Adrenal gland (tissue), 12 donors: ENCODE data around the gene LHFPL4. TPM values are rescaled to one million over a fixed set of nuclear protein-coding genes. Genes with fewer than 3 reads are reported as not detected.
"Not testable (repeated sequence)": the region's sequence is repeated elsewhere in the genome, so short reads cannot be mapped to it uniquely, and the experiment has no call there.

Experiments used
- DNase-seq, 7 donors: peaks; one replicate each; pipeline ENCODE4 v3.0.0-alpha.2; 2019 to 2020
- H3K27ac ChIP-seq, 5 donors: fragments of 200-600 bp; sonication (generic) in 4 of 5; 1 replicate in 3 of 5; 2 replicates in 2 of 5; pipeline versions ENCODE4 v1.5.1 to v1.8.0; 2016 to 2020; ENCODE audit warnings: mild to moderate bottlenecking in 1 of 5
- H3K27me3 ChIP-seq: fragments of 200-600 bp; 2 replicates; pipeline ENCODE4 v1.8.0; 2021
- H3K36me3 ChIP-seq, 2 donors: fragments of 200-600 bp; replicated peaks in 1 of 2; 1 replicate in 1 of 2; 2 replicates in 1 of 2; pipeline versions ENCODE4 v1.5.1 to v1.8.0; 2018 to 2022
- H3K4me1 ChIP-seq, 2 donors: fragments of 200-600 bp; replicated peaks in 1 of 2; 1 replicate in 1 of 2; 2 replicates in 1 of 2; pipeline versions ENCODE4 v1.5.1 to v1.8.0; 2018 to 2021
- H3K4me3 ChIP-seq, 4 donors: fragments of 200-600 bp; sonication (generic) in 3 of 4; one replicate each; pipeline ENCODE4 v1.5.1; 2016 to 2018
- H3K9me3 ChIP-seq, 3 donors: fragments of 200-600 bp; sonication (generic) in 1 of 3; replicated peaks in 1 of 3; 1 replicate in 2 of 3; 2 replicates in 1 of 3; pipeline versions ENCODE4 v1.5.1 to v1.8.0; 2016 to 2021
- CTCF ChIP-seq, 6 experiments: fragments of 450-650 bp in 4 of 6; fragments of 200-600 bp in 2 of 6; sonication (generic) in 1 of 6; IDR thresholded peaks; 1 replicate in 5 of 6; 2 replicates in 1 of 6; pipeline versions ENCODE4 v1.5.1 to v1.8.0; 2016 to 2021; ENCODE audit warnings: antibody characterized with exemption in 6 of 6, mild to moderate bottlenecking in 2 of 6, moderate library complexity in 1 of 6
- POLR2A ChIP-seq, 2 donors: fragments of 450-650 bp; IDR thresholded peaks; one replicate each; pipeline ENCODE4 v1.6.1; 2017; ENCODE audit warnings: antibody characterized with exemption in 2 of 2, mild to moderate bottlenecking in 2 of 2, moderate library complexity in 1 of 2
- WGBS, 4 donors: extraction: QIAGEN DNeasy Blood & Tissue Kit in 2 of 4; methylation state at CpG; one replicate each; pipeline versions ENCODE4 v1.1.5 to v1.1.7; 2013 to 2017; 5-methylcytosine and 5-hydroxymethylcytosine counted together
- intact Hi-C, 2 donors: fragments of 100-400 bp; cut with DNase I; formaldehyde crosslinking; loops; one replicate each; pipeline versions ENCODE4 v1.14.1 to v1.15.0; 2022 to 2023
- polyA plus RNA-seq, 3 donors: library from polyadenylated mRNA; stranded (reverse); fragments of 200-250 nt in 2 of 3; fragments of 350-450 nt in 1 of 3; fragmentation: Illumina TruSeq in 1 of 3; extraction: RNeasy Lipid Tissue Mini Kit (QIAGEN cat#74804) in 1 of 3; gene quantifications; one replicate each; pipeline ENCODE4 v1.2.3, GENCODE V29; 2013 to 2014
- total RNA-seq, 9 donors: library from RNA; depleted of rRNA in 4 of 9; stranded (reverse); fragments of >200 nt in 4 of 9; fragments of 120-200 nt in 1 of 9; fragmentation: NEBNext Ultra II Directional in 1 of 9; extraction: Animal tissue kit (Norgen Biotek cat#: 25700) in 1 of 9; gene quantifications; one replicate each; pipeline versions ENCODE4 v1.1.0 to v1.2.4, GENCODE V29; 2013 to 2023
- donor health status: healthy with polysubstance abuse.
- donor health status: Bipolar disorder and iron deficiency.
- donor health status: DM: yes; HTN: yes; CAD: no.
- donor health status: DM: no; HTN: no; CAD: no.
- donor health status: DM: no; HTN: no; CAD: no.
- donor health status: DM: yes; HTN: yes; CAD: no.

LHFPL4 gene
- total and polyA plus RNA-seq, 12 donors = 0.04 to 3.5 (median 0.99) TPM; not detected in 2

- TF ChIP-seq CTCF (IDR thresholded peaks at IDR 0.05) = no peak
- TF ChIP-seq POLR2A (IDR thresholded peaks at IDR 0.05) = no peak
- Histone ChIP-seq H3K27ac (no peak overlapping the region), H3K4me3 (no peak overlapping the region), H3K27me3 (no peaks in the 10 kb centered on the region), H3K9me3 (no peaks in the 10 kb centered on the region), H3K4me1 (peaks cover 0 to 10% of the 10 kb centered on the region in 2 donors), H3K36me3 (no peaks in the 10 kb centered on the region)
- intact Hi-C loops = loop anchor here (10.0 kb wide), 2 partner anchors 185 to 225 kb away; no protein-coding TSS in a partner anchor
- WGBS, 4 donors = 31 to 38% (median 36%) methylated on average over 13 to 19 of the region's 19 CpGs
- DNase-seq = no peak
Observed at GRCh38 chr3:9499455-9500107, 54.0 kb downstream of the LHFPL4 start.

DNA sequence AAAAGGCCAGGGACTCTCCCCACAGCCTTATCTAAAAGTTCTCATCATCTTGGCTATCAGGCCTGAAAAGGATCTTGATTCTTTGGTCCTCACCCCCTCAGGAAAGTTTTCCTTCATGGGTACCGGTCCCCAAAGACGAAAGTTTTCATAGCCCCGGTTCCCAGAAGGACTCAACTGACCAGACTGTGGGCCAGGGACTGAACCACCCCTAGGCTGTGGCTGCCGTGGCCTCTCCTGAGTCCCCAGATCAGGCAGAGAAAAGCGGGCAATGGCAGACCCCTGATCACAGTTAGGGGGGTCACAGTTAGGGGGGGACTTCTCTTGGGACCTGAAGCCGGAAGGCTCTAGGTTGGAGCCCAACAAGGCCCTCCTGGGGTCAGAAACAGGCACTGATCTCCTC lies 54.8 kb downstream of the LHFPL4 start:
- H3K27me3 ChIP-seq = no peaks in the 10 kb centered on the region
- intact Hi-C loops = no loop called here

GRCh38 chr3:9497821-9498565 lies 55.6 kb downstream of the LHFPL4 start:
- Histone ChIP-seq H3K27me3 (no peaks in the 10 kb centered on the region), H3K9me3 (no peaks in the 10 kb centered on the region), H3K36me3 (no peaks in the 10 kb centered on the region), H3K4me1 (peaks cover 0 to 10% of the 10 kb centered on the region in 2 donors), H3K4me3 (no peak overlapping the region), H3K27ac (no peak overlapping the region)
- intact Hi-C loops = no loop called here
- DNase-seq = no peak
- TF ChIP-seq CTCF (IDR thresholded peaks at IDR 0.05) (no peak), POLR2A (IDR thresholded peaks at IDR 0.05) (no peak)
- WGBS, 4 donors = 79 to 91% (median 88%) methylated on average over 7 to 8 of the region's 8 CpGs

More for the DNA sequence above, 54.8 kb downstream of the LHFPL4 start:
- Histone ChIP-seq H3K9me3 (no peaks in the 10 kb centered on the region), H3K4me3 (no peak overlapping the region), H3K36me3 (no peaks in the 10 kb centered on the region), H3K4me1 (peaks cover 0 to 10% of the 10 kb centered on the region in 2 donors), H3K27ac (no peak overlapping the region)
- no peak for DNase-seq
- no peak for TF ChIP-seq CTCF (IDR thresholded peaks at IDR 0.05)
- TF ChIP-seq POLR2A (IDR thresholded peaks at IDR 0.05) = no peak
- 88 to 95% (median 95%) methylated on average over 4 to 6 of the region's 6 CpGs; no CpG with 5 or more reads in 1 of the 4 donors for WGBS, 4 donors

- no peak for DNase-seq
- Histone ChIP-seq H3K4me3 (no peak overlapping the region), H3K9me3 (no peaks in the 10 kb centered on the region), H3K4me1 (peaks cover 0 to 10% of the 10 kb centered on the region in 2 donors), H3K27me3 (no peaks in the 10 kb centered on the region), H3K36me3 (no peaks in the 10 kb centered on the region), H3K27ac (no peak overlapping the region)
- intact Hi-C loops = no loop called here
- TF ChIP-seq CTCF (IDR thresholded peaks at IDR 0.05) (no peak), POLR2A (IDR thresholded peaks at IDR 0.05) (no peak)
- 68 to 82% (median 72%) methylated on average over 6 of the region's 6 CpGs for WGBS, 4 donors
Observed at GRCh38 chr3:9496893-9497292, 56.7 kb downstream of the LHFPL4 start.

- H3K27ac ChIP-seq, H3K36me3 ChIP-seq, DNase-seq, H3K4me1 ChIP-seq, H3K27me3 ChIP-seq, H3K9me3 ChIP-seq, intact Hi-C loops, H3K4me3 ChIP-seq: not testable (repeated sequence)
- 88 to 93% (median 90%) methylated on average over 13 to 15 of the region's 15 CpGs for WGBS, 4 donors
Observed at GRCh38 chr3:9494036-9494435, 59.6 kb downstream of the LHFPL4 start.
